Measurements from ENCODE around the gene MYL2.

MYL2 gene

DNA sequence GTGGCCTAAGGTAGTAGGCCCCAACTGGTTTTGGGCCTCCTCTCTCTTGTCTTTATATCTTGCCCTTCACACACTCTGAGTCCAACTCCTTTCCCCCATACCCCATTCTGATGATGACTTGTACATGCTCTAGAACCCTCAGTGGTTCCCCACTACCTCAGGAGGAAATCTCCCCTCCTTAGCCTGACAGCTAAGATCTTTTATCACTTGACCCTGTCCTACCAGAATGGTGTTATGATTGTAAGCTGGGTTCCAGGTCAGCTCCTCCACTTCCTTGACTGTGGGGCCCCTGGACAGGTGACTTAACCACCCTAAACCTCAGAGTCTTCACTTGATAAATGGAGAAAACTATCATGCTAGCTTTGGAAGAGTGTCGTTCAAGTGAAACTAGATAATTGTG, 9.4 kb upstream of the MYL2 start:
- Histone ChIP-seq H3K4me3 (ENCODE audit: low read depth, low read length) (no peak overlapping the region), H3K36me3 (ENCODE audit: insufficient read depth, low read length) (no peaks in the 10 kb centered on the region), H3K27ac (ENCODE audit: low read depth, low read length) (no peak overlapping the region), H3K4me1 (ENCODE audit: control insufficient read depth, insufficient read depth, low read length, unreplicated experiment) (no peaks in the 10 kb centered on the region), H2AFZ (ENCODE audit: low read length, unreplicated experiment) (no peak overlapping the region), H3K27me3 (ENCODE audit: insufficient read depth, low read length) (no peaks in the 10 kb centered on the region; the same call in 1 of the 2 replicates), H3K79me2 (ENCODE audit: control insufficient read depth, insufficient read depth, low read length, unreplicated experiment) (no peaks in the 10 kb centered on the region)

DNA sequence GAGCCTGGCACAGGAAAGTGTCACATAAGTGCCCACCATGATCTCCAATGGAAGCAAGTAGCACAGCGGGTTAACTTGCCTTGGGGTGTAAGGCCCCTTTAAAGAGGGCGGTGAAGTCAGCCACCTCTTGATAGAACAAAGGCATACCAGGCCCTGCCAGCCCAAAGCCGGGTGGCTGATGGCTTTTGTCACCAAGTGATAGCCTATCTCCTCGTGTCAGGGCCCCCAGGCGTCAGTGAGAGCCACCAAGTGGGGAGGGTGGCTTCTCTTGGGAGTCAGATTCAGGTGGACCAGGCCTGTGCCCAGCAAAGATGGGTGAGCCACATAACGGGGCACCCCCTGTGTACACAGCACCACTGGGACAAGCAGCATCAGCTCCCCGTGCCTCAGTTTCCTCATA, 8.3 kb upstream of the MYL2 start:
- Histone ChIP-seq H3K27ac (ENCODE audit: low read depth, low read length) (no peak overlapping the region), H3K79me2 (ENCODE audit: control insufficient read depth, insufficient read depth, low read length, unreplicated experiment) (no peaks in the 10 kb centered on the region), H3K4me3 (ENCODE audit: low read depth, low read length) (no peak overlapping the region), H3K27me3 (ENCODE audit: insufficient read depth, low read length) (no peaks in the 10 kb centered on the region), H2AFZ (ENCODE audit: low read length, unreplicated experiment) (no peak overlapping the region), H3K4me1 (ENCODE audit: control insufficient read depth, insufficient read depth, low read length, unreplicated experiment) (no peaks in the 10 kb centered on the region), H3K36me3 (ENCODE audit: insufficient read depth, low read length) (no peaks in the 10 kb centered on the region)

DNA sequence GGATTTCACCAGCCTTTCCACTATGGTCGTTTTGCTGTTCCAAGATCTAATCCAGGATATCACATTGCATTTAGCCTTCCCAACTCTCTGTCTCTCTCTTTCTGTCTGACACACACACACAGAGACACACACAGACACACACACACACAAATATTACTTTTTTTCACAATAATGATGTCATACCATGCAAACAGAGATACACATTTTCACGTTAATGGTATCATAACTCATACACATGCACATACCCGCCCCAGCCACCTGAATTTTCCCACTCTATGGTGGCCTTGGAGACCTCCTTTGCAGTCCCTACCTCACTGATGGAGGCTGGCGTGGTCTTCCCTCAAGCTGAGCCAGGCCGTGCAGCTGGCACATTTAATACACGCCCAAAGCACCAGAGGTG, 7.2 kb upstream of the MYL2 start:
- H3K36me3 ChIP-seq (ENCODE audit: insufficient read depth, low read length): no peaks in the 10 kb centered on the region
- H3K79me2 ChIP-seq (ENCODE audit: control insufficient read depth, insufficient read depth, low read length, unreplicated experiment): no peaks in the 10 kb centered on the region
- H3K4me3 ChIP-seq (ENCODE audit: low read depth, low read length): no peak overlapping the region
- no peaks in the 10 kb centered on the region for H3K27me3 ChIP-seq (ENCODE audit: insufficient read depth, low read length)
- no peaks in the 10 kb centered on the region for H3K4me1 ChIP-seq (ENCODE audit: control insufficient read depth, insufficient read depth, low read length, unreplicated experiment)
- no peak overlapping the region for H2AFZ ChIP-seq (ENCODE audit: low read length, unreplicated experiment)
- no peak overlapping the region for H3K27ac ChIP-seq (ENCODE audit: low read depth, low read length)

DNA sequence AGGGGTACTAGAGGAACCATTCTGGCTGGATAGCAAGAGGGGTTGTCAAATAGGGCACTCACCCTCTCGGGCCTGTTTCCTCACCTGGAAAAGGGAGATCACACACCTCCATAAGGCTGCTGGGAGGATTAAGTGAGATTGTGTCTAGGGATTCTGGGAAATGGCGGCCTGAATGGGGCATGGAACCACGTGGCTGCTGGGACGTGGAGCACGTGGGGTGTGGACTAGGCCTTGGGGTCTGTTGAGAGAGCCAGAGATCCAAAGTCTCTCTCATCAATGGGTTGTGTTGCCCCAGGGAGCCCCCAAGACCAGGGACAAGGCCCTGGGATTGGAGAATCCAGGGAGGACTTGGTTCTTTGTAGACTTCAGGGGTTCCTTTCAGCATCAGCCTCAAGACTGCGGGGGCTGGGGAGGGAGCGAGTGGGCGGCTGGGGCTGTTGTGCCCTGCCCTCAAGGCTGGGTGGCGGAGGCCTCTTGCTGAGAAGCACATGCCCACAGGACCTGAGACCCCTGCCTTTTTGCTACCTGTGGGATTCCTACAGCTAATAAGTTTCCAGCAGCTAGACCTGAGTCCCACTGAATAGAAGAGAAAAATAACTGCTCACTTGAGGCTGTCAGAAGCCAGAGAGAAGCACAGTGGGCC, 3.4 kb upstream of the MYL2 start:
- Histone ChIP-seq H3K27ac (ENCODE audit: low read depth, low read length) (no peak overlapping the region), H3K36me3 (ENCODE audit: insufficient read depth, low read length) (no peaks in the 10 kb centered on the region), H3K27me3 (ENCODE audit: insufficient read depth, low read length) (no peaks in the 10 kb centered on the region), H2AFZ (ENCODE audit: low read length, unreplicated experiment) (no peak overlapping the region), H3K4me3 (ENCODE audit: low read depth, low read length) (no peak overlapping the region), H3K4me1 (ENCODE audit: control insufficient read depth, insufficient read depth, low read length, unreplicated experiment) (no peaks in the 10 kb centered on the region), H3K79me2 (ENCODE audit: control insufficient read depth, insufficient read depth, low read length, unreplicated experiment) (no peaks in the 10 kb centered on the region)

DNA sequence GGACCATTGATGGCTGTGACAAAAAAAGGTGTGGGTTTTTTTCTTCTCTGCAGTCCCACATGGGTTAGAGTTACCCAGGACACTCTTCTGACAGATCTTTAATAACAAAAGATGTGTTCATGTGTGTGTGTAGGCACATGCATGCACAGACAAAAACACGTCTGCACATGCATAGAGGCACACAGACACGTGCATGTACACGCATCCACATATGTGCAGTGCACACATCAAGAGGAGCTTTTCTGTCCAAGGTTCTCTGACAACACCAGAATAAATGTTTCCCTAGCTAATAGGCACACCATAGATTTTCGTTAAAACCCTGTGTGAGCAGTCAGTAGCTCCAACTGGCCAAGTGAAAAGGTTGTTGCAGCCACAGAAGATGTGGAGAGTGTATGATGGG, 2.8 kb upstream of the MYL2 start:
- H3K27me3 ChIP-seq (ENCODE audit: insufficient read depth, low read length): no peaks in the 10 kb centered on the region
- no peak overlapping the region for H2AFZ ChIP-seq (ENCODE audit: low read length, unreplicated experiment)
- peaks cover 2% of the 10 kb centered on the region for H3K4me1 ChIP-seq (ENCODE audit: control insufficient read depth, insufficient read depth, low read length, unreplicated experiment)
- no peaks in the 10 kb centered on the region for H3K79me2 ChIP-seq (ENCODE audit: control insufficient read depth, insufficient read depth, low read length, unreplicated experiment)
- no peaks in the 10 kb centered on the region for H3K36me3 ChIP-seq (ENCODE audit: insufficient read depth, low read length)
- H3K27ac ChIP-seq (ENCODE audit: low read depth, low read length): no peak overlapping the region
- no peak overlapping the region for H3K4me3 ChIP-seq (ENCODE audit: low read depth, low read length)

DNA sequence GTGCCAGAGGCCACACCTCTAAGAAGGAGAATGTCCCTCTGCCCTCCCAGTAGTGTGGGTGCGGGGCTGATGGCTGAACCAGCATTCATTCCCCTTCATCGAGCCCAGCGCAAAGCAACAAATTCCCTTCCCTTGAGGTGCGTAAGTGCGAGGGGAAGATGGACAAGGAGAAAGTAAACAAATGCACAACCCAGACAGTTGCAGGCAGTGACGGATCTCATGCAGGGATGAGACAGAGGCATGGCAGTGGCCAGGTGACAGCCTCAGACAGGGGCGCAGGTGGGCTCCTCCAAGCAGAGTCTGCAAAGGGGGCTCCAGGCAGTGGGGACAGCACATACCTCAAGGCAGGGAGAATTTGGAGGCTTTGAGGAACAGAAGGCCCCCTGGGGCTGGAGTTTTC, 2.3 kb upstream of the MYL2 start:
- Histone ChIP-seq H3K36me3 (ENCODE audit: insufficient read depth, low read length) (no peaks in the 10 kb centered on the region), H3K79me2 (ENCODE audit: control insufficient read depth, insufficient read depth, low read length, unreplicated experiment) (no peaks in the 10 kb centered on the region), H3K27ac (ENCODE audit: low read depth, low read length) (no peak overlapping the region), H3K4me1 (ENCODE audit: control insufficient read depth, insufficient read depth, low read length, unreplicated experiment) (peaks cover 7% of the 10 kb centered on the region), H3K27me3 (ENCODE audit: insufficient read depth, low read length) (no peaks in the 10 kb centered on the region), H2AFZ (ENCODE audit: low read length, unreplicated experiment) (no peak overlapping the region), H3K4me3 (ENCODE audit: low read depth, low read length) (no peak overlapping the region)

DNA sequence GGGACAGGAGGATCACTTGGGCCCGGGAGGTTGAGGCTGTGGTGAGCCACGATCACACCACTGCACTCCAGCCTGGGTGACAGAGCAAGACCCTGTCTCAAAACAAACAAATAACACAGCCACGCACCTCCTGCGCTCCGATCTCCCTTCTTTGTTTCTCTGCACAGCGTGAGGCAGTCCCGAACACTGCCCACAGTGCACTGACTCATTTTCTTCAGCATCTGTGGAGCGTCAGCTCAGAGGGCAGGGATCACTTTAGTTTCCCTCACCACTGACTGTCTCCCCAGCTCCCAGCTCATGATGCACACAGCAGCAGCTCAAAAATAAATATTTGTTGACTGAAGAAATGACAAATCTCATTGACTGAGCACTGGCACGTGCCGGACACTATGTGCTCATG, 883 bp upstream of the MYL2 start:
- peaks cover 17% of the 10 kb centered on the region for H3K4me1 ChIP-seq (ENCODE audit: control insufficient read depth, insufficient read depth, low read length, unreplicated experiment)
- no peak overlapping the region for H3K4me3 ChIP-seq (ENCODE audit: low read depth, low read length)
- no peaks in the 10 kb centered on the region for H3K79me2 ChIP-seq (ENCODE audit: control insufficient read depth, insufficient read depth, low read length, unreplicated experiment)
- H3K36me3 ChIP-seq (ENCODE audit: insufficient read depth, low read length): no peaks in the 10 kb centered on the region
- no peak overlapping the region for H2AFZ ChIP-seq (ENCODE audit: low read length, unreplicated experiment)
- H3K27me3 ChIP-seq (ENCODE audit: insufficient read depth, low read length): no peaks in the 10 kb centered on the region
- H3K27ac ChIP-seq (ENCODE audit: low read depth, low read length): no peak overlapping the region

DNA sequence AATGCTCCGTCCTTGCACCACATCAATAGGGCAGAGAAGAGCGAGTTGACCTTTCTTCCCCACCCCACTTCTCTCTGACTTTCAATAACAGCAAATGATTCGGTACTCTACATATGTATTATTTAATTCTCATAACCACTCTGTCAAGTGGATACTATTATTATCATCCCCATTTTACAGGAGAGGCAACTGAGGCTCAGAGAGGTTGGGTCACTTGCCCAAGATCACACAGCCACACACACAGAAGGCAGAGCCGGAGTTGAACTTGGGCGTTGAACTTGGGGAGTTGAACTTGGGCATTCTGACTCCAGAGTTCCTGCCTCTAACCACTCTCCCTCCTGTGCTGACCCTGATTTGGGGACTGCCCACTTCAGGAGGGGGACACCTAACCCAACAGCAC, 659 bp downstream of the MYL2 start:
- Histone ChIP-seq H3K4me1 (ENCODE audit: control insufficient read depth, insufficient read depth, low read length, unreplicated experiment) (peaks cover 17% of the 10 kb centered on the region), H3K27ac (ENCODE audit: low read depth, low read length) (no peak overlapping the region), H3K36me3 (ENCODE audit: insufficient read depth, low read length) (no peaks in the 10 kb centered on the region), H3K4me3 (ENCODE audit: low read depth, low read length) (no peak overlapping the region), H2AFZ (ENCODE audit: low read length, unreplicated experiment) (no peak overlapping the region), H3K79me2 (ENCODE audit: control insufficient read depth, insufficient read depth, low read length, unreplicated experiment) (no peaks in the 10 kb centered on the region), H3K27me3 (ENCODE audit: insufficient read depth, low read length) (no peaks in the 10 kb centered on the region)

DNA sequence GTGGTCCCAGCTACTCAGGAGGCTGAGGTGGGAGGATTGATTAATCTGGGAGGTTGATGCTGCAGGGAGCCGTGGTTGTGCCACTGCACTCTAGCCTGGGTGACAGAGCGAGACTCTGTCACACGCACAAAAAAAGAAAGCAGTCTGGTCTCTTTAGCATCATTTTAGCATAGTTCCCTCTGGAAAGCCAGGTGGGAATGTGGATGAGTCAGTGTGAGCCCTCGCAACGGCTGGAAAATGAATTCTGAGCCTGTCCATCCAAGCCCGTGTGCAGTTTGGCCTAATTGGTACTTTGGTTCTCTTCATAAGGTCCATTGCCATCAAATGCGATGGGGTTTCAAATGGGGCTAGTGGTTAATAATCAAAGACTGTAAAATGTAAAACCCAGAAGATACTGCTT, 2.4 kb downstream of the MYL2 start:
- Histone ChIP-seq H3K27ac (ENCODE audit: low read depth, low read length) (peak overlapping the region; percentile 66), H3K36me3 (ENCODE audit: insufficient read depth, low read length) (no peaks in the 10 kb centered on the region), H3K27me3 (ENCODE audit: insufficient read depth, low read length) (no peaks in the 10 kb centered on the region), H3K4me3 (ENCODE audit: low read depth, low read length) (no peak overlapping the region), H2AFZ (ENCODE audit: low read length, unreplicated experiment) (peak overlapping the region; percentile 58), H3K4me1 (ENCODE audit: control insufficient read depth, insufficient read depth, low read length, unreplicated experiment) (peaks cover 17% of the 10 kb centered on the region), H3K79me2 (ENCODE audit: control insufficient read depth, insufficient read depth, low read length, unreplicated experiment) (no peaks in the 10 kb centered on the region)

DNA sequence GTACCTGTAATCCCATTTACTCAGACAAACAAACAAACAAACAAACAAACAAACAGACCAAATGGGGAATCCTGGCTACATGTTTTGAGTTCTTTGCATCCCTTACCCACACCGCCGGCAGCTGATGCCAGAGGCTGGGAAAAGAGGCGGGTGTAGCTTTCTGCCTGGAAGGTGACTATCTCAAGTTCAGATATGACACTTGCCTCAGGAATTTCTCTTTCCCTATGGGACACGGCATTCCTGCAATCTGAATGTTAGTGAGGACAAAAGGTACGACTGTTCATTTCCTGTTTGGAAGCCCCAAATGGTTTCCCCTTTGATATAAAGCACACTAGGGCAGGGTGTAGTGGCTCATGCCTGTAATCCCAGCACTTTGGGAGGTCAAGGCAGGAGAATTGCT, 2.9 kb downstream of the MYL2 start:
- Histone ChIP-seq H3K27me3 (ENCODE audit: insufficient read depth, low read length) (no peaks in the 10 kb centered on the region), H3K36me3 (ENCODE audit: insufficient read depth, low read length) (no peaks in the 10 kb centered on the region), H3K79me2 (ENCODE audit: control insufficient read depth, insufficient read depth, low read length, unreplicated experiment) (no peaks in the 10 kb centered on the region), H2AFZ (ENCODE audit: low read length, unreplicated experiment) (peak overlapping the region; percentile 58), H3K4me1 (ENCODE audit: control insufficient read depth, insufficient read depth, low read length, unreplicated experiment) (peaks cover 17% of the 10 kb centered on the region), H3K27ac (ENCODE audit: low read depth, low read length) (peak overlapping the region; percentile 66), H3K4me3 (ENCODE audit: low read depth, low read length) (no peak overlapping the region)

DNA sequence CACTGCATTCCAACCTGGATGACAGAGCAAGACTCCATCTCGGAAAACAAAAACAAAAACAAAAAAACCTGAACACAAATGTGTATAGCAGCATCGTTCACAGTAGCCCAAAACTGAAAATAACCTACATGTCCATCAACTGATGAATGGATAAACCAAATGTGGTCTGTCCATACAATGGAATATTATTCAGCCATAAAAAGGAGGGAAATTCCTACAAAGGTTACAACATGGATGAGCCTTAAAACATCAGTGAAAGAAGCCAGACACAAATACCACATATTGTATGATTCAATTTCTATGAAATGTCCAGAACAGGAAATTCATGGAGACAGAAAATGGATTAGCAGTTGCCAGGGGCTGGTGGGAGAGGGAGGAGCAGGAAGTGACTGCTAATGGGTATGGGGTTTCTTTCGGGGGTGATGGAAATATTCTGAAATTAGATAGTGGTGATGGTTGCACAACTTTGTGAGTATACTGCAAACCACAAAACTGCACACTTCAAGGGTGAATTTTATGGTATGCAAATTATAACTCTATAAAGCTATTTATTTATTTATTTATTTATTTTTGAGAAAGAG, 4.0 kb downstream of the MYL2 start:
- no peak overlapping the region for H3K4me3 ChIP-seq (ENCODE audit: low read depth, low read length)
- H3K27me3 ChIP-seq (ENCODE audit: insufficient read depth, low read length): no peaks in the 10 kb centered on the region
- H3K36me3 ChIP-seq (ENCODE audit: insufficient read depth, low read length): no peaks in the 10 kb centered on the region
- peaks cover 17% of the 10 kb centered on the region for H3K4me1 ChIP-seq (ENCODE audit: control insufficient read depth, insufficient read depth, low read length, unreplicated experiment)
- no peak overlapping the region for H2AFZ ChIP-seq (ENCODE audit: low read length, unreplicated experiment)
- H3K79me2 ChIP-seq (ENCODE audit: control insufficient read depth, insufficient read depth, low read length, unreplicated experiment): no peaks in the 10 kb centered on the region
- H3K27ac ChIP-seq (ENCODE audit: low read depth, low read length): peak overlapping the region; percentile 43
